ENCODE results near the gene PLA2G10. TPM values are rescaled to one million over a fixed set of nuclear protein-coding genes. Genes with fewer than 3 reads are reported as not detected.

PLA2G10 gene
- total and polyA plus RNA-seq, 2 of the 13 experiments (the other 11 are each of a cell fraction or from before 2014, with no cell fraction given), result not detected

- TF ChIP-seq PRDM10 (CRISPR knock-in tag; IDR thresholded peaks at IDR 0.05; ENCODE audit: low read depth) (0 out of 2 replicates have a peak, but pooled peaks have one; percentile 67), CREBL2 (CRISPR knock-in tag; IDR thresholded peaks at IDR 0.05; ENCODE audit: borderline replicate concordance) (peak; percentile 95; the same call in 1 of the 2 replicates), HIVEP1 (CRISPR knock-in tag; IDR thresholded peaks at IDR 0.05) (peak; percentile 78), HINFP (CRISPR knock-in tag; IDR thresholded peaks at IDR 0.05; ENCODE audit: low read depth) (peak; percentile 69), SAP130 (CRISPR knock-in tag; IDR thresholded peaks at IDR 0.05; ENCODE audit: low read depth) (peak; percentile 100), RARG (CRISPR knock-in tag; IDR thresholded peaks at IDR 0.05; ENCODE audit: low read depth) (peak; percentile 46; the same call in 1 of the 2 replicates), BRF2 (CRISPR knock-in tag; IDR thresholded peaks at IDR 0.05) (peak; percentile 87), HNRNPLL (IDR thresholded peaks at IDR 0.05; ENCODE audit: low read depth, low read length, poor library complexity, severe bottlenecking) (peak; percentile 100), ZNF746 (CRISPR knock-in tag; IDR thresholded peaks at IDR 0.05) (no peak; the same call in 1 of the 2 replicates), FOXO1 (CRISPR knock-in tag; IDR thresholded peaks at IDR 0.05) (peak; percentile 81), ZBTB8A (CRISPR knock-in tag; IDR thresholded peaks at IDR 0.05; ENCODE audit: borderline replicate concordance, low read depth) (peak; percentile 87; the same call in 1 of the 2 replicates), KDM4B (CRISPR knock-in tag; IDR thresholded peaks at IDR 0.05) (peak; percentile 97; the same call in 1 of the 2 replicates), ZNF484 (CRISPR knock-in tag; IDR thresholded peaks at IDR 0.05; ENCODE audit: borderline replicate concordance, low read depth) (no peak), ZNF12 (CRISPR knock-in tag; IDR thresholded peaks at IDR 0.05) (peak; percentile 76; the same call in 1 of the 2 replicates), ZNF652 (CRISPR knock-in tag; IDR thresholded peaks at IDR 0.05; ENCODE audit: borderline replicate concordance, low read depth) (no peak), ZKSCAN5 (CRISPR knock-in tag; IDR thresholded peaks at IDR 0.05) (0 out of 2 replicates have a peak, but pooled peaks have one; percentile 41), ZBTB1 (CRISPR knock-in tag; IDR thresholded peaks at IDR 0.05; ENCODE audit: borderline replicate concordance) (no peak), ZMYM4 (CRISPR knock-in tag; IDR thresholded peaks at IDR 0.05) (peak; percentile 94), NFYB (CRISPR knock-in tag; IDR thresholded peaks at IDR 0.05) (peak; percentile 51), GATAD2A (CRISPR knock-in tag; IDR thresholded peaks at IDR 0.05) (0 out of 2 replicates have a peak, but pooled peaks have one; percentile 44), ZNF670 (CRISPR knock-in tag; IDR thresholded peaks at IDR 0.05; ENCODE audit: borderline replicate concordance) (peak; percentile 99)
Observed at GRCh38 chr16:14629919-14630619, 64.0 kb downstream of the PLA2G10 start, which contains the start of gene PARN (continued).

Measured in HepG2 (cell line).